ENCODE results near the gene UPK1A.
"Not testable (repeated sequence)": the region's sequence is repeated elsewhere in the genome, so short reads cannot be mapped to it uniquely, and the experiment has no call there.

Gene UPK1A

DNA sequence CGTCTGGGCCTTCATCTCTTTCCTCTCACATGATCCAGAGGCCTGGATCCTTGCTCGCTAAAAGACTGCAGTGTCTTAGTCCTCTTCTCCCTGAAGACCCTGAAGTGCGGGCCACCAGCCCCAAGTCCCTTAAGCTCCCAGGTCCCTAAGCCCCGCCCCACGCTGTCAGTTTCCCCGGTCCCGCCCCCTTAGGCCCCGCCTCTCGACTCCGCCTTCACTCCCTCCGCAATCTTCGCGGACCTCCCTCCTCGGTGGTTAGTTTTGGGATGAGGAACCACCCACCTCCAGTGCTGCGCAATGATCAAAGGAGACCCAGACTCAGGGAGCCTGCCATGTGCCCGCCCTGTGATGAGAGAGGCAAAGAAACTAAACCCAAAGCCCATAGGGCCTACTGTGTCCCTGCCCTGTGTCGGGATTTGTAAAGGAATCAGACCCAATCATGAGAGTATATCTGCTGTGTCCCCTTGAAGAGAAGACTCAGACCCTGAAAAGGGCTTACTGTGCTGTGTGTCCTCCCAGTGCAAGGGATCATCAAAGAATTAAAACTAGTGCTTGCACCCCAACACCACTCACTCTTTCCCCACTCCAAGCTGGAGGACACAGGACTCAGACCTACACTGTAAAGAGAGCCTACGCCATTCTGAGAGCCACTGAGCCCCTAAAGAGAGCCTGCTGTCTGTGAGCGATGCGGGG, 21.2 kb upstream of the UPK1A start:
- peak; percentile 21 for DNase-seq

GRCh38 chr19:35645680-35646511, 20.4 kb upstream of the UPK1A start:
- DNase-seq = no peak

DNA sequence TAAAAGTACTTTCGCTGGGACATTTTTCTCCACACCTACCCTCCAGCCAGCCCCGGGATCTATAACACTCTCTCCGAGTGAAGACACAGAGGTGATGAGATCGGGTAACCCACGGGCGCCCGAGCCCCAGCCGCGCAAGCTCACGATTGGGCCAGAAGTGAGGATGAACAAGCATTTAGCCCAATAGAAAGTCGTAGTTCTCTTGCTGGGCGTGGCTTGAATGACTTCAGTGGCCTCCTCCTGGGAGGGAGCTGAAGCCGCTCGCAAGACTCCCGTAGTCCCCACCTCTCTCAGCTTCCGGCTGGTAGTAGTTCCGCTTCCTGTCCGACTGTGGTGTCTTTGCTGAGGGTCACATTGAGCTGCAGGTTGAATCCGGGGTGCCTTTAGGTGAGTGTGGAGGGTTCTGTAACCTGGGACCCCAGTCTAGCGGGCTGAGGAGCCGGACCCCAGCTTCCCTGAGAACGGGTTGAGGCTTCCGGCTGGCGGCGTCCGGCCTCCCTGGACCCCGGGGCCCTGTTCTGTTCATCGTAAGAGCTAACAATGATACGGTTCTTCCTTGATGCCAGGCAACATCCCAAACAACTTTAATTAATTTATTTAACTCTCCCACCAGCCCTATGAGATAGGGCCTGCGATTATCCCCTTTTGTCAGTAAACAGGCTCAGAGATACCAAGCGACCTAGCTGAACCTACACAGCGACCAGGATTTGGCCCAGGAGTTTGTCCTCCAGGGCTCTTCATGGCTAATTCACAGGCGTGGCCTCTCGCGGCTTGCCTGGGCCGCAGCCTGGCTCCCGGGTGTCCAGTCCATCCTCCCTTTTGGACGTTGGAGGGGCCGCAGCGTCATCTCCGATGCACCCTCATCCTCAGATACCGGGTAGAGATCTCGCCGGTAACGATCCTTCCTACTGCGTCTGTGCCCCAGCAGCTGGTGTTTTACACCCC, 18.0 kb upstream of the UPK1A start, which contains the start of gene COX6B1:
Gene COX6B1 (plus strand): TSS at position 307 of the 945 bp plus-strand sequence. CDS start 2,921 bp downstream, outside the sequence.
- peak; percentile 99 for DNase-seq

DNA sequence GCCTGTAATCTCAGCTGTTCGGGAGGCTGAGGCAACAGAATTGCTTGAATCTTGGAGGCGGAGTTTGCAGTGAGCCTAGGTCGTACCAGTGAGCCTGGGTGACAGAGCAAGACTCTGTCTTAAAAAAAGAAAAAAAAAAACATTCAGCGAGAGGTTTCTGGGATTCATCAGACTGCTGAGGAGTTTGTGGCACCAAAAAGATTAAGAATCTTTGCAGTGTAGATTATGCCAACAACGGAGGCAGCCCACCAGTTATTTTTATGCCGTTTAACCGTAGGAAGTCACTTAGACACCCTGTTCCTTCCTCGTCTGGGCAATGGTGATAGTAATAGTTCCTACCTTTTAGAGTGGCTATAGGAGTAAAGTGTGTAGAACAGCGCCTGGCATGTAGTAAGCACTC, 15.7 kb upstream of the UPK1A start:
- DNase-seq = no peak

GRCh38 chr19:35654828-35655227, 11.5 kb upstream of the UPK1A start:
- not testable (repeated sequence) for DNase-seq

DNA sequence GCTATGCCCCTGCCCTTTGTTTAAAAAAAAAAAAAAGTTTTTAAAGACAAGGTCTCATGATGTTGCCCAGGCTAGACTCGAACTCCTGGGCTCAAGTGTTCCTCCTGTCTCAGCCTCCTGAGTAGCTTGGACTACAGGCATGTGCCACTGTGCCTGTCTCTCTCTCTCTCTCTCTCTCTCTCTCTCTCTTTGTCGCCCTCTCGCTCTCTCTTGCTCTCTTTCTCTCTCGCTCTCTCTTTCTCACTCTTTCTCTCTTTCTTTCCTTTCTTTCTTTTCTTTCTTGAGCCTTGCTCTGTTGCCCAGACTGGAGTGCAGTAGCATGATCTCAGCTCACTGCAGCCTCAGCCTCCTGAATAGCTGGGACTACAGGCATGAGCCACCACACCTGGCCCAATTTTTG, 10.7 kb upstream of the UPK1A start:
- DNase-seq = no peak

DNA sequence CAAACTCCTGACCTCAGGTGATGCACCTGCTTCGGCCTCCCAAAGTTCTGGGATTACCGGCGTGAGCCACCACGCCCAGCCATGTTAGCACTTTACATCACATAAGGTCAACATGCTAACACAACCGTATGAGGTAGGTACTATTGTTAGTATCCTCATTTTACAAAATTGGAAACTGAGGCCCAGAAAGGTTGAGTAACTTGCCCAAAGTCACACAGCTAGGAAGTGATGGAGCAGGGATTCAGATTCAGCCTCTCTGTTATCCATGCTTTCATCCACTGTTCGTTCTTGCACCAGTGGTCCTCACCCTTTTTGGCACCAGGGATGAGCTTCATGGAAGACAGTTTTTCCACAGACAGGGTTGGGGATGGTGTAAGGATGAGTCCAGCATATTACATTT, 9.6 kb upstream of the UPK1A start:
- DNase-seq = no peak

DNA sequence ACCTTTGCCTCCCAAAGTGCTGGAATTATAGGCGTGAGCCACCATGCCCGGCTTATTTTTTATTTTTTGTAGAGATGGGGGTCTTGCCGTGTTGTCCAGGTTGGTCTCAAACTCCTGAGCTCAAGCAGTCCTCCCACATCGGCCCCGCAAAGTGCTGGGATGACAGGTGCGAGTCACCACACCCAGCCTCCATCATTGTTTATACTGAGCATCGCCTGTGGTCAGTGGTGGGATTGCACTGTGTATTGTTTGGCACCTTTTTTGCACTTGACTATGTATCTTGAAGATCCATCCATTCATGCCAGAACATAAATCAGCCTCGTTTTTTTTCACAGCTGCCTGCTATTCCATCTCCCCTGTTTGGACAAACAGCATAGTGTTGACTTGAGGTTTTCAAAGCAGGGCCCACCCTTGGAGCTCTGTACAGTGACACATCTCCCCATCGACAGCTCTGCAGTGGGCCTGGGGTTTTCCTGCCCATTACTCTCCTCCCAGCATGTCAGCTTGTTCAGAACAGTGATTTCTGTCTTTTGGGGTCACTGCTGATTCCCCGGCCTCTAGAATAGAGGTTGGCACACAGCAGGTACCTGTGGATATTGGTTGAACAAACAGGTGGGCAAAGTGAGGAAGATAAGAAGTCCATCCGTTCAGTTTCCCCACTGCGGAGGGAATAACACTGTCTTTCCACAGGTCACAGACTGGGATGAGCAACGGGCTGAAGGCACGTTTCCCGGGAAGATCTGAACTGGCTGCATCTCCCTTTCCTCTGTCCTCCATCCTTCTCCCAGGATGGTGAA, 8.2 kb upstream of the UPK1A start:
- DNase-seq = no peak

DNA sequence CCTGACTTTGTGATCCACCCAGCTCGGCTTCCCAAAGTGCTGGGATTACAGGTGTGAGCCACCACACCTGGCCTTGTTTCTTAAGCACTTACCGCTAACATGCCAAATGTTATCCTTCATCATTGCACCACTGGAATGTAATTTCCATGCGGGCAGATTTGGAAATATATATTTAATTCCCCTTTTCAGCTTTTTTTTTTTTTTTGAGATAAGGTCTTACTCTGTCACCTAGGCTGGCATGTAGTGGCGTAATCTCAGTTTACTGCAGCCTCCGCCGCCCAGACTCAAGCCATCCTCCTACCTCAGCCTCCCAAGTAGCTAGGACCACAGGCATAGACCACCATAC, 4.3 kb upstream of the UPK1A start:
- no peak for DNase-seq

DNA sequence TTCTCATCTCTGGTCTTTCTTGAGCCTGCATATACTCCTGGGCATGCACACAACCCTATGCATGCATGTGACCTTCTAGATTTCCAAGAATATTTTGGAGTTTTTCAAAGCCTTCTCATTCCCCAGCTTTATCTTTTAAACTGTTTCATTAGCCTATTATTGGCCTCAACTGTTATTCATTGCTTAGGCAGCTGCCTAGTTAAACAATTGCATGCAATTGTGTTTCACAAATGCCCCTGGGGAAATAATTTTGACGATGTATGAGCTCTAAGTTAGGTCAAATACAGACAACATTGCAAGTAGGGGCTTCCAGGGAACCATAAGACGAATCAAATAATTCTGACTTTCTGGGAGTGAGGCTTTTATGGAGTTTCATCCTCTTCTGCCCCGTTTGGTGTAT, 2.3 kb upstream of the UPK1A start:
- DNase-seq = no peak

DNA sequence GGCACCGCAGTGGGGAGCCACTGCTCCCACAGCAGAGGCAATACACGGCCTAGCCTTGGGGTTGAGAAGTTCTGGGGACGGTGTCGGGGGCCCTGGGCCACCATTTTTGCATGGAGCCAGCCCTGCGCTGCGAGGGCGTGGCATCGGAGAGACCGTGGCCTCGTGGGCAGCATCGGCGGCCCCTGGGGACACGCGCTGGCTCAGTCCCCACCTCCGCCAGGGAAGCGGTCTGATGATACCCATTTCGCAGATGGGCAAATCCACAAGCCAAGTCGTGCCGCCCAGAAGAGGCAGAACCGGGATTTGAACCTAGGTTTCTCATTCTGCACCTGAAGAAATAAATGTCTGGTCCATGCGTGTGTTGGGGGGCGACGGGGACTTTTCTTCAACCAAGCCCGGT, 1.2 kb upstream of the UPK1A start:
- DNase-seq = no peak

- DNase-seq = no peak
Observed at GRCh38 chr19:35665604-35666003, 713 bp upstream of the UPK1A start.

GRCh38 chr19:35669566-35669965, 3.2 kb downstream of the UPK1A start:
- DNase-seq = no peak

- DNase-seq = no peak
Observed at GRCh38 chr19:35669974-35670373, 3.7 kb downstream of the UPK1A start.

DNA sequence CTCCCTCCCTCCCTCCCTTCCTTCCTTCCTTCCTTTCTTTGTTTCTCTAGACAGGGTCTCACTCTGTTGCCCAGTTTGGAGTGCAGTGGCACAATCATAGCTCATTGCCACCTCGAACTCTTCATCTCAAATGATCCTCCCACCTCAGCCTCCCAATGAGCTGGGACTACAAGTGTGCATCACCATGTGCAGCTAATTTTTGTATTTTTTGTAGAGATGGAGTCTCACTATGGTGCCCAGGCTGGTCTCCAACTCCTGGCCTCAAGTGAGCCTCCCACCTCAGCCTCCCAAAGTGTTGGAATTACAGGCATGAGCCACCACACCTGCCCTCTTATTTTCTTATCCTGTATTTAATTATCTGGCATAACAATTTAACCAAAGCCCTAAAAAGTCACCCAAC, 4.4 kb downstream of the UPK1A start:
- DNase-seq = no peak

- no peak for DNase-seq
Observed at GRCh38 chr19:35671818-35672217, 5.5 kb downstream of the UPK1A start.

DNA sequence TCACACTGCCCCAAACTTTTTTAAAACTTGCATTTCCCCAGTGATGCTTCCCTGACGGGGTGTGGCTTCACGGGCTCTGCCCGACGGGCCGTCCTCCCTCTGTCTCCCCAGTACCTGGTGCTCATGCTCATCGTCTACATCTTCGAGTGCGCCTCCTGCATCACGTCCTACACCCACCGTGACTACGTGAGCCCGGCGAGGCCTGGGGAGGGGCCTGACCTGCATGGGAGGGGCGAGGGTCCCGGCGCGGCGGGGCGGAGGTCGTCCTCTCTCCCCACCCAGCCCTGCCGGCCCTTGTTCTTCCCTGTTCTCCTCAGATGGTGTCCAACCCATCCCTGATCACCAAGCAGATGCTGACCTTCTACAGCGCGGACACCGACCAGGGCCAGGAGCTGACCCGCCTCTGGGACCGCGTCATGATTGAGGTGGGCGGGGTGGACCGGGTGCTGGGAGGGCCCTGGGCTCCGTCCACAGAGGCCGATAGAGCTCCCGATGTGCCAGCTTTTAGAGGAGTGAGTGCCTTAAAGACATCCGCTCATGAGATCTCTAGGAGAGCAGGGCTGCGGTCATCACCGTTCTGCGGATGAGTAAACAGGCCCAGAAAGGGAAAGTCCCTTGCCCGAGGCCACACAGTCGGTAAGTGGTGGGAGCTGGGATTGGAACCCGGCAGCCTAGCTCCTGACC, 6.9 kb downstream of the UPK1A start:
- DNase-seq = no peak

GRCh38 chr19:35675589-35676140, 9.3 kb downstream of the UPK1A start:
- no peak for DNase-seq

DNA sequence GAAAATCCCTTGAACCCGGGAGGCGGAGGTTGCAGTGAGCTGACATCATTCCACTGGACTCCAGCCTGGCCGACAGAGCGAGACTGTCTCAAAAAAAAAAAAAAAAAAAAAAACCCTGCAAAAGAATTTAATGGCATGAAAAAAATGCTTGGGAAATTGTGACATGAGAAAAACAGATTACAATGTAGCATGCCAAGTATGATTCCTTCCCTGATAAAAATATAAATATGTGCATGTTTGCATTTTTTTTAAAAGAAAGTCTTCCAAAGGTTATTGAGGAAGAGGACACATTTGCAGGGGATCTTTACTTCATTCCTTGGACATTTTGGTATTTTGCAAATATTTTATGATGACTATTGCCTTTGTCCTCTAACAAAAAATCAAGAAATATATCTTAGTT, 23.5 kb downstream of the UPK1A start:
- no peak for DNase-seq

DNA sequence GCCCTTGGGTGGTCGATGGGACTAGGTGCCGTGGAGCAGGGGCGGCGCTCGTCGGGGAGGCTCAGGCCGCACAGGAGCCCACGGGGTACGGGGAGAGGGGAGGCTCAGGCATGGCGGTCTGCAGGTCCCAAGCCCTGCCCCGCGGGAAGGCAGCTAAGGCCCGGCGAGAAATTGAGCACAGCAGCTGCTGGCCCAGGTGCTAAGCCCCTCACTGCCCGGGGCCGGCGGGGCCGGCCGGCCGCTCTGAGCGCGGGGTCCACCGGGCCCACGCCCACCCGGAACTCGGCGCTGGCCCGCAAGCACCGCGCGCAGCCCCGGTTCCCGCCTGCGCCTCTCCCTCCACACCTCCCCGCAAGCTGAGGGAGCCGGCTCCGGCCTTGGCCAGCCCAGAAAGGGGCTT, 24.8 kb downstream of the UPK1A start:
- DNase-seq = not testable (repeated sequence)

- no peak for DNase-seq
Observed at GRCh38 chr19:35692010-35692409, 25.7 kb downstream of the UPK1A start.

GRCh38 chr19:35693422-35693821, 27.1 kb downstream of the UPK1A start:
- no peak for DNase-seq
